Fibroblast of the aortic adventitia (primary cell): ENCODE results near the gene GALNT2. TPM values are rescaled to one million over a fixed set of nuclear protein-coding genes. Genes with fewer than 3 reads are reported as not detected.

ENCODE experiments used
- DNase-seq: peaks from one replicate; pipeline ENCODE4 v3.0.0-alpha.2; 2010; ENCODE audit warnings: low read depth
- H3K4me3 ChIP-seq: 2 replicates; pipeline ENCODE4 v1.5.1; 2011; ENCODE audit warnings: low read depth, mild to moderate bottlenecking, control low read depth, low read length, moderate library complexity
- total RNA-seq: library from RNA; depleted of rRNA; stranded (reverse); fragments of >200 nt; gene quantifications from 2 replicates; pipeline ENCODE4 v1.2.3, GENCODE V29; 2012; ENCODE audit warnings: low replicate concordance
- TF ChIP-seq, protein P1 (sequence below): IDR thresholded peaks from 2 replicates; pipeline ENCODE4 v1.5.1; 2011; ENCODE audit warnings: mild to moderate bottlenecking, low read length, control low read depth, inconsistent platforms; ENCODE audit not compliant: insufficient read depth

The GALNT2 gene
- total RNA-seq, 1 donor: 68.1 TPM

DNA sequence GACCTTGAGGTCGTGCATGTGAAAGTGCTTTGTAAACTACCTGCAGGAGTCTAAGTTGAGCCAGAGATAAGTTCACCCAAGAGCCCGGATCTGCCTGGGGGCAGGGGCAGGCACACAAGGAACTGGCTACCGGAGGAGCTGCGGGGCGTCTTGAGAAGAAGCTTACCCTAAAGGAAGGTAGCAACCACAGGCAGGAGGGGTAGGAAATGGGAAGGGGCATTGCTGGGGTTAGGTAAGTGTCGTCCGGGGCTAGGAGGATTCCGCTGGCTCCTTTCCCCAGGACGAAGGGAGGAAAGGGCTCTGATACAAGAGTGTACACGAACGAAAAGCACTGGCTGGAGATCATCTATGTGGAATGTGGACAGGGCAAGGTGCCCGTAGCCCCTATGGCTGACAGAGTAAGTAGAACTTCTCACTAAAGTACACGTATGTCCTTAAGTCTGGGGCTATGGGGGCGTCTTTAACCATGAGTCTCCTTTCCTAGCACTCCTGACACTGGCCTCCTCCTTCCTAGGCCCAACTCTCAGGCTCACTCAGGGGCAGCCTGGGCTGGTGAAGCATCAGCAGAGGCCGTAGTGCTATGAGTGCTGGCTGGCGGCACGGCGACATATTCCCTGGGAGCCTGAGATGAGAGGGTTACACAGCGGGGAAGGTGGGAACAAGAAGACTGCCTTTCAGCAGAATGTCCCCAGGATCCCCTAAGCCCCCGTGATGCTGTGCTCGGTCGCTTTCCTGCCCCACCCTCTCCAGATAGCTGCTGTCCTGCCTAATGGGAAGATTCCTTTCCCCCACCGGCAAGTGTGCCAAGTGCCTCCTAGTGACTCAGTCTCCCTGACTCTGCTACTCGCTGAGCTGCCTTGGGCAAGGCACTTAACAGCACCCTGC lies 9.1 kb upstream of the GALNT2 start:
- DNase-seq: no peak
- TF ChIP-seq, protein P1, sequence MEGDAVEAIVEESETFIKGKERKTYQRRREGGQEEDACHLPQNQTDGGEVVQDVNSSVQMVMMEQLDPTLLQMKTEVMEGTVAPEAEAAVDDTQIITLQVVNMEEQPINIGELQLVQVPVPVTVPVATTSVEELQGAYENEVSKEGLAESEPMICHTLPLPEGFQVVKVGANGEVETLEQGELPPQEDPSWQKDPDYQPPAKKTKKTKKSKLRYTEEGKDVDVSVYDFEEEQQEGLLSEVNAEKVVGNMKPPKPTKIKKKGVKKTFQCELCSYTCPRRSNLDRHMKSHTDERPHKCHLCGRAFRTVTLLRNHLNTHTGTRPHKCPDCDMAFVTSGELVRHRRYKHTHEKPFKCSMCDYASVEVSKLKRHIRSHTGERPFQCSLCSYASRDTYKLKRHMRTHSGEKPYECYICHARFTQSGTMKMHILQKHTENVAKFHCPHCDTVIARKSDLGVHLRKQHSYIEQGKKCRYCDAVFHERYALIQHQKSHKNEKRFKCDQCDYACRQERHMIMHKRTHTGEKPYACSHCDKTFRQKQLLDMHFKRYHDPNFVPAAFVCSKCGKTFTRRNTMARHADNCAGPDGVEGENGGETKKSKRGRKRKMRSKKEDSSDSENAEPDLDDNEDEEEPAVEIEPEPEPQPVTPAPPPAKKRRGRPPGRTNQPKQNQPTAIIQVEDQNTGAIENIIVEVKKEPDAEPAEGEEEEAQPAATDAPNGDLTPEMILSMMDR: no peak
- H3K4me3 ChIP-seq: no peak overlapping the region

DNA sequence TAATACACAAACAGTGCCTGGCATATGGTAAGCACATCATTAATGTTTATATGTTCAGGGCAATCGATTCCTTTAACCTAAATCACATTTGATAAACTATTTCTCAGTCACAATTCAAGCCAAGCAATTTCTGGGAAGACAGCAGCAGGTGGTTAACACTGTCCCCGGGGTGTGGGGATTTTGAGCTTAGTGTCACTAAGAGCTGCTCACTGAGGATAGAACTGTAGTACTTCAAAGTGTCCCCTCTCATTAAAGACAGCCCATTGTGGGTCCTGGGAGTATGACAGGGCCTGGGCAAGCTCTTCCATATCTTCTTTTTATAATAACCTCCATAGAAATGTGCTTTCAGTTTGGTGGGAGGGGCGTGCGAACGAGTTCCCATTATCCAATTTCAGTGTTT lies 8.4 kb upstream of the GALNT2 start:
- DNase-seq: no peak

GRCh38 chr1:230061801-230062200 lies 5.2 kb upstream of the GALNT2 start:
- no peak for DNase-seq
- H3K4me3 ChIP-seq: no peak overlapping the region
- TF ChIP-seq, protein P1: no peak

More for the DNA sequence above, 8.4 kb upstream of the GALNT2 start:
- TF ChIP-seq, protein P1: no peak
- no peak overlapping the region for H3K4me3 ChIP-seq

DNA sequence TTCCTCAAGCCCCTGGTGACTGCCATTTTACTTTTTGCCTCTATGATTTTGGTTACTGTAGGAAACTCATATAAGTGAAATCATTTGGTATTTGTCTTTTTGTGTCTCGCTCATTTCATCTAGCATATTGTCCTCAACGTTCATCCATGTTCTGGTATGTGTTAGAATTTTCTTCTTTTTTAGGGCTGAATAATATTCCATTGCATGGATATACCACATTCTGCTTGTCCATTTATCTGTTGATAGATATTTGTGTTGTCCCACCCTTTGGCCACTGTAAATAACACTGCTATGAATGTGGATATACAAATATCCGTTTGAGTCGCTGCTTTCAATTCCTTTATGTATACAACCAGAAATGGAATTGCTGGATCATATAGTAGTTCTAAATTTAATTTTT lies 4.5 kb upstream of the GALNT2 start:
- TF ChIP-seq, protein P1: no peak
- no peak overlapping the region for H3K4me3 ChIP-seq
- DNase-seq: no peak

GRCh38 chr1:230064283-230064682 lies 2.8 kb upstream of the GALNT2 start:
- no peak overlapping the region for H3K4me3 ChIP-seq
- TF ChIP-seq, protein P1: no peak
- DNase-seq: no peak

DNA sequence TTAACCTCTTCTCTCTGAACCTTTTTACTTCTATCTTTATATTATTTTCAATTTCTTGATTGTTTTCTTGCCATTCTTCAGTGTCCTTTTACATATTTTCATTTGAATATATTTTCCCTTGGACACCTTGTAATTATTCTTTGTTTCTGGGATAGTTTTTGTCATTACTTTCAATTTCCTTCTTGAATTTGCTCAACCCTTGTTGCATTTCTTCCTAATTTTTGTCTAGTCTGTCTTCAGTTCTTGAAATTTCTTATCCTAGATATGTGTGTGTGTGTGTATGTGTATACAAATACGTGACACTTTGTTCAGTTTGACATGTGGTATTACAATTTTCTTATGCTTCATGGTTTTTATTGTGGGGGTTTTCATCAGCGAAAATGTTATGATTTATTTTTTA lies 1.9 kb upstream of the GALNT2 start:
- TF ChIP-seq, protein P1: no peak
- H3K4me3 ChIP-seq: no peak overlapping the region

More for the DNA sequence above, 1.9 kb upstream of the GALNT2 start:
- DNase-seq: no peak
